GM15510 (cell line): ENCODE data around the gene DNAJC4.

ENCODE experiments used
- POLR2A ChIP-seq: IDR thresholded peaks from 3 replicates; pipeline ENCODE4 v1.6.1; 2011; ENCODE audit warnings: borderline replicate concordance; ENCODE audit not compliant: insufficient read length; ENCODE audit errors: extremely low read depth

The DNAJC4 gene

DNA sequence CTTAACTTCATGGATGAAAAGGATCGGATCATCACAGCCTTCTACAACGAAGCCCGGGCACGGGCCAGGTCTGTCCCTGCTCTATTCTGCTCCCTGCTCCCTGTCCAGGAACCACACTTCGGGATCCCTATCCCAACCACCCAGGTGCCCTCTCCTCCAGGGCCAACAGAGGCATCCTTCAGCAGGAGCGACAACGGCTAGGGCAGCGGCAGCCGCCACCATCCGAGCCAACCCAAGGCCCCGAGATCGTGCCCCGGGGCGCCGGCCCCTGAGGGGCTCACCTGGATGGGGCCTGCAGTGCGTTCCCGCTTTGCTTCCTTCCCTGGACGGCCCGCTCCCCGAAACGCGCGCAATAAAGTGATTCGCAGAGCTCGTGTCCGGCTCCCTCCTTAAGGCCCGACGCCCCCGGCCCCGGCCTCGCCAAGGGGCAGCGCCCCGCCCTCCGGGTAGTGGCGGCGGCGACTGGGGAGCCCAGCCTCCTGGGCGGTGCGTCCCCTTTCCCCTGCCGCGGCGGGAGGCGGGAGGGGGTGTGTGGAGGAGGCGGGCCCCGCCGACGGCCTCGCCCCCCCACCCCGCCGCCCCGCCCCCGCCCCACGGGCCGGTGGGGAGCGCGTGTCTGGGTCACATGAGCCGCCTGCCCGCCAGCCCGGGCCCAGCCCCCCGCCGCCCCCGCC is 3.7 kb downstream of the DNAJC4 start, which contains the start of gene VEGFB:
VEGFB (plus strand) TSS at position 672 of the 674 bp plus-strand sequence. CDS start 250 bp downstream, outside the sequence.
- peak; percentile 39 for TF ChIP-seq POLR2A

DNA sequence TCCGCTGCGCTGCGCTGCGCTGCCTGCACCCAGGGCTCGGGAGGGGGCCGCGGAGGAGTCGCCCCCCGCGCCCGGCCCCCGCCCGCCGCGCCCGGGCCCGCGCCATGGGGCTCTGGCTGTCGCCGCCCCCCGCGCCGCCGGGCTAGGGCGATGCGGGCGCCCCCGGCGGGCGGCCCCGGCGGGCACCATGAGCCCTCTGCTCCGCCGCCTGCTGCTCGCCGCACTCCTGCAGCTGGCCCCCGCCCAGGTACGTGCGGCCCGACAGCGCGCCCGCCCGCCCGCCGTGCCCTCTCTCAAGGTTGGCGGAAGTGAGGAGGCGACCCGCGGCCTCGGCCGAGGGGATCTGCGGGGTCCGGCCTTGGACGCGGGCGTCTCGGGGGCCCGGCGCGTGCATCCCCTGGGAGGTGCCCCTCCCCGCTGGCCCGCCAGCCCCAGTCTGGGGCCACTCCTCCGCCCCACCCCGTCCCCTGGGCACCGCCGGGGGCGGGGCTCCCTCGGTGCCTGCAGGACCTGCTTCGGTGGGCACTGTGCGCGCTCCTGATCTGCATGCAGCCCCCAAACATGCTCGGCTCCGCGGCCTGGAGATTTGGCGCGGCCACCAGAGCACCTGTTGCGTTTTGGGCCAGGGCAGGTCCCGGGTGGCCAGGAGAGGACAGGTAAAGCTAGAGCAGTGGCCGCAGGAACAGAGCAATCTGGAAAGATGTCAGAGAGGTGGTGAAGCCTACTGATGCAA is 4.5 kb downstream of the DNAJC4 start:
- peak; percentile 44 for TF ChIP-seq POLR2A

DNA sequence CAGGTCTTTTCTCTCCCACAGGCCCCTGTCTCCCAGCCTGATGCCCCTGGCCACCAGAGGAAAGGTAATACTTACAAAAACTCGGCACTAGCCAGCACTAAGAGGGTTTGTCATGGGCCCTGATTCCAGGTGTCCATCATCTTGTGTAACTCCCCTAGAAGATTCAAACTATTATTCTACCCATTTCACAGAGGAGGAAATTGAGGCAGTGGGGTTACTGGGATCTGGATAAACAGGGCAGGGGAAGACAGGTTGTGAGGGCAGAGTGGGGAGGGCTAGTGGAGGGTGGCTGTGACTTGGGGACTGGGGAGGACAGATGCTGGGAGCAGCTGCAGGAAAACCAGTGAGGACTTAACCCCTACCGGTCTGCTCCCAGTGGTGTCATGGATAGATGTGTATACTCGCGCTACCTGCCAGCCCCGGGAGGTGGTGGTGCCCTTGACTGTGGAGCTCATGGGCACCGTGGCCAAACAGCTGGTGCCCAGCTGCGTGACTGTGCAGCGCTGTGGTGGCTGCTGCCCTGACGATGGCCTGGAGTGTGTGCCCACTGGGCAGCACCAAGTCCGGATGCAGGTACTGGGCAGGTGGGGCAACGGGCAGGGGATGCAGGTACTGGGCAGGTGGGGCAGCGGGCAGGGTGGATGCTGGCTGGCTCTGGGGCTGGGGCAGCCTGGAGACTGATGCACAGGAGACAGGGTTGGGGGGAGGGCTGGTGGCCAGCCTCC is 5.3 kb downstream of the DNAJC4 start:
- no peak for TF ChIP-seq POLR2A

DNA sequence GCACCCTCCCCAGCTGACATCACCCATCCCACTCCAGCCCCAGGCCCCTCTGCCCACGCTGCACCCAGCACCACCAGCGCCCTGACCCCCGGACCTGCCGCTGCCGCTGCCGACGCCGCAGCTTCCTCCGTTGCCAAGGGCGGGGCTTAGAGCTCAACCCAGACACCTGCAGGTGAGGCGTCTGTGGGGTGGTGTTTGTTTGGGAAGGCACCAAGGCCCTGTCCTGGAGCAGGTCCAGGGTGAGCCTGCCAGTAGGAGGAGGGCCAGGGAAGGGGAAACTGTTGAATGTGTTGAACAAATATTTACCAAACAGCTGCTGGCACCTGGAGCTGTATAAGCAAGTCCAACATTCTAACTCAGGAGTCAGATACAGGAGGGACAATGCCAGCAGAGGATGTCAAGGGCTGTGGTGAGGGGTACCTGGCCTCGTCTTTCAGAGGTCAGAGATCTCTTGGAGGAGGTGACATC is 7.2 kb downstream of the DNAJC4 start:
- no peak for TF ChIP-seq POLR2A

DNA sequence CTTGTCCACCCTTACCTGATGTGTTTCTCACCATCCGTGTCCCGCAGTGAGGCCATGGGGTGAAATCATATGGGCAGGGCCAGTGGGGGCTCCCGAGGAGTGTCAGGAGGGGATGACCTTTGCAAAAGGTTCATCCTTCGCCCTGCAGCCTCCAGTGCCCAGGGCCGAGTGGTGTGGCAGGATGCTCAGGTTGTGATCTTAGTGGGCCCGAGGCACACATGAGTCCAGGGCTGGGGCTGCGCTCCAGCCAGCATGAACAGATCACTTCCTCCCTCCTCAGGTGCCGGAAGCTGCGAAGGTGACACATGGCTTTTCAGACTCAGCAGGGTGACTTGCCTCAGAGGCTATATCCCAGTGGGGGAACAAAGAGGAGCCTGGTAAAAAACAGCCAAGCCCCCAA is 7.7 kb downstream of the DNAJC4 start:
- no peak for TF ChIP-seq POLR2A

DNA sequence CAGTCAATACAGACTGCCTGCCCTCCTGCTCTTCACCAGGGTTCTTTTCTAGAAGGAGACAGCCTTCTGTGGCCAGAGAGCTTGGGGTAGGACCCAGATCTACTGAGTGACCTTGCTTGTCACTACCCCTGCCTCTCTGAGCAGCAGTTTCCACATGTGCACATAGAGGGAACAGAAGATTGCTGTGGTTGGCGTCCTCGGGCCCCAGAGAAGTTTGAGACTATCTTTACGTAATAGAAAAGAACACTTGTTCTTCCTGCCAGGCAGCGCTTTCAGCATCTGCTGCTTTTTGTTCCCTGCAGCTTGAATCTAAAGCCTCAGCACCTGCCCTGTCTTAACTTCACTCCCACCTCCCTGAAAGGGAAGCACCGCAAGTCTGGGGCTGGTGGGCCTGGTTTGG is 8.7 kb downstream of the DNAJC4 start:
- no peak for TF ChIP-seq POLR2A

DNA sequence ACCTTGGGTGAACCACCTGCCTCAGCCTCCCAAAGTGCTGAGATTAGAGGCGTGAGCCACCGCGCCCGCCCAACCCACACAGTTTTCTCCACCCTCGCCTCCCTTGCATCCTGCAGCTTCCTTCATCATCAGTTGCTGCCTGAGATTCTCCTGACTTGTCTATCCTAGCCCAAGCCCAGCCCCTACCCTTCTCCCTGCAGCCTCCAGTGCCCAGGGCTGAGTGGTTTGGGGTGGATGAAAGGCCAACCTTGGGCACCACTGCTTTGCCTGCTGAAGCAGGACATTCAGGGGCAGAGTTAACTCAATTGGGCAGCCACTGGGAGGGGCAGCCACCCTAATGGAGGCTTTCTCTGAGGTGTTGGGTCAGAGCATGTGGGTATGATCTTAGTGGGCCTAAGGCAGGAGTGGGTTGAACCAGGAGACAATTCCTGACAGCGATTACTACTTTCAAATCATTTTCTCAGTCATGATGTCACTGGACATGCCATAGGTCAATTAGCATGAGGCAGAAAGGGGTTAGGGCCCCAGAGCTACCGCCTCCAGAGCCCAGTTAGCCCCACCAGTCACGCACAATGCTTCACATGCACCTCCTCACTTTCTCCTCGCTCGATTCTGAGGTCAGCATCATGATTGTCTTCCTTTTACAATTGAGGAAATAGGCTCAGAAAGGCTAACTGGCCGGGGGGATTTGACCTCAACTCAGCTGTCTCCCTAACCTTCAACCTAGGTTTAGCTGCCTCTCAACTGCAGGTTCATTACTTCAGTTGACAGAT is 9.5 kb downstream of the DNAJC4 start:
- no peak for TF ChIP-seq POLR2A

DNA sequence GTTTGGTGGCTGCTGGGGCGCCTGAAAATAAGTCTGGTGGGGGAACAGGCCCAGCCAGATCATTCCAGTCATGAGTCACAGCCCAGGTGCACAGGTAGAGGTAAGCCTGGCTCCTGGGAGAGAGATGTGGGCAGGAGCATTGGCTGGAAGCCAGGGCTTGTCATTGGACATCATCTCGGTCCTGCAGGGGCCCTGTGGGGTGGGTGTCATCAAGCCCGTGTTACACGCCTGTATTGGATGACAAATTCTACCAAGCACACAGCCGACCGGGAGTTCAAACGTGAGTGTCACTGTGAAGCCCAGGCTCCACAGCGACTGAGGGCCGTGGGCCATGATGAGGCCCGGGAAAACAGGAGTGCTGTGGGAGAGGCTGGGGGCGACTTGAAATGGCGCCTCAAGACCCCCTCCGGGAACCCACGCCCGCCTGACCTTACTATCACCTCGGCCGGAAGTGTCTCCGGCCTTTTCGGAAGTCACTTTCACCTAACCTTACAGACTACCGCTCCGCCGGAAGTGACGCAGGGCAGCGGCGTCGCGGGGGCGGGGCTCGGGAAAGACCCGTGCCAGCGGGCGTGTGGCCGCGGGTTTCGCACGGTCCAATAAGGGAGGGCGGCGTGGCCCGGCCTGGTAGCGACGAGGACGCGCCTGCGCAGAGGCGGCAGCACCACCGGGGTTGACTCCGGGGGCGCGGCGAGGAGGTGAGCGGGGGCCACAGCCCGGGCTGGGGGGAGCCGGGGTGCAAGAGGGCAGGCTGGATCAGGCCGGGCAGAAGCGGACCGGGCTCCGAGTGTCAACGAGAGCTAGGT is 10.3 kb downstream of the DNAJC4 start, which contains the start of gene FKBP2:
FKBP2 (plus strand) TSS at position 661 of the 806 bp plus-strand sequence. CDS start 1,293 bp downstream, outside the sequence.
- TF ChIP-seq POLR2A, result peak; percentile 92

DNA sequence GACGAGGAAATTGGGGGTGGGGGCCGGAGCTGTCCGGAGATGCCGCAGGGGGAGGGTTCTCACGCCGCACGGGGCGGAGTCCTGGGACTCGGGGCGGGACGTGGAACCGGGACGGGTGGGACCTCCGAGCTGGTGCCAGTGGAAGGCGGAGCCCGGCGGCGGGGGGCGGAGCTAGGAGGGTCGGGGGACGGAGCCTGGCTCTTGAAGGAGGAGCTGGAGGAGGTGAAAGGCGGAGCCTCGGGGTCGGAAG is 10.8 kb downstream of the DNAJC4 start:
- TF ChIP-seq POLR2A, result no peak

DNA sequence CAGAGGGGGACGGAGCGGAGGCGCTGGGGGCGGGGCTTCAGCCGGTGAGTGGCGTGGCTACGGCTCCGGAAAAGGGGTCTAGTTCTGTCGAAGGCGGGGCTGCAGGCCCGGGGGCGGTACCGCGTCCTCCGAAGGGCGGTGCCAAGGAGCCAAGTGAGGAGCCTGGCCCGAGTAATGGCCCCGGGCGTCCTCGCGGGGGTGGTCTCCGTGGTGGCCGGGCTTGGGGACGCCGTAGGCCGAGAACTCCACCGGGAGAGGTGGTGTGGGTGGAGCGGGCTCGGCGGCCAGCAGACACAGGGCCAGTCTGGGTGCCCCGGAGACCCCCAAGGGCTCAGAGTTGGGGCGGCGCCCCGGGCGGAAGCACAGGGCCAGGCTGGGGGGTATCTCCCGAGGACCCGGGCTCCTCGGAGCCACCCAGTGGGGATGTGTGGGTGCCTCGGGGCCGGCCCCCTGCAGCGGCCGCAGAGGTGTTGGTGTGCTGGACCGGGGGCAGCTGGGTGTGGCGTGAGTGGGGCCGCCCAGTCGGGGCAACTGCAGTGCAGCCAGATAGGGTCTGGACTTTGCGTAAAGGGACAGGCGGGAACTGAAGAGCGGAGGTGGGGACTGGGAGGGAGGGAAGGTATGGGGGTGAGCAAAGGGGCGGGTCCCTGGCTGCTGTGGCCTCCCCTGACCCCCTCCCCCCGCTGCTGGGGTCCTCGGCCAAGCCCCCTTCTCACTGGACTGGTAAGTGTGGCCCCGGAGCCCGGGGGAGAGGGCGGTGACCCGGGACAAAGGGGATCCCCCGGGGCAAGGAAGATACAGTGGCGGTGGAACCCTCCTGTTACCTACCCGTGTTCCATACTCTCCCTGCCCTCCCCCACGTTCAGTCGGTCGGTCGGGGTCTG is 11.4 kb downstream of the DNAJC4 start:
- peak; percentile 70 for TF ChIP-seq POLR2A

DNA sequence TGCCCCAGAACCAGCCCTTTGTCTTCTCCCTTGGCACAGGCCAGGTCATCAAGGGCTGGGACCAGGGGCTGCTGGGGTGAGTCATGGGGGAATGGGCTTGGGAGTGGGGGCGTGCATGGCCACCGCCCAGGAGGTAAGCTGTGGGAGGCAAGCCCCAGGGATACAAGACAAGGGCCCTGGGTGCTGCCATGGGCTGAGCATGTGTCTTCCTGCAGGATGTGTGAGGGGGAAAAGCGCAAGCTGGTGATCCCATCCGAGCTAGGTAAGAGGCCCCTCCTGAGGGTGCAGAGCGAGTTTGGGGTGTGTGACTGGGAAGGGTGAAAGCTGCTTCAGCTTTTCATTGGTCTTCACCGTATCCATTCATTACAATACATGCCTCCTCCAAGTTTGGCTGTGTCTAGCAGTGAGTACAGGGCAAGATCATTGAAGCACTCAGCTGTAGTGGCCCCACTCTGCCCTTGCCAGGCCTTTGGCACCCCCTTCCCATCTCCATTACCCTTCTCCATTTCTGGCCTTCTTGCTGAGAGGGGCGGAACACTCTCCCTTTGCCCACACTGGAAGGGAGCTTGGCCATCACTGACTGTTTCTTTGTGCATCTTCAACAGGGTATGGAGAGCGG is 13.0 kb downstream of the DNAJC4 start:
- peak; percentile 2 for TF ChIP-seq POLR2A

DNA sequence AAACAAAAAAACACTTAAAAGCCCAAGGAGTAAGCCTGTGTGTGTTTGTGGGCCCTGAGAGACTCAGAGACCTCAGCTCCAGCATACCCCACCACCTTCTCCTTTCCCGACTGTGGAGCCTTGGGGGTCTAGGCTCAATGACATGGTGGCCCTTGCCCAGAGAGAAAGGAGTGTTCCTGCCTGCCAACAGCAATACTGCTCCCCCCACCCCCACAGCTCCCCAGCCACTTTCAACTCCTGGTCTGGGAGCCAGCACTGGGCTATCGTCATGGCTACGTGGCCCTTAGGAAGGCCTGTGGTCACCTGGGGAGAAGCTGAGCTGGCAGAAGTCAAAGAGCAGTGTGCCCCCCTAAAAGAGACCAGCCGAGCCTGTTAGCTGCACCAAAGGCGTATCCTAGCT is 13.8 kb downstream of the DNAJC4 start:
- TF ChIP-seq POLR2A, result no peak

DNA sequence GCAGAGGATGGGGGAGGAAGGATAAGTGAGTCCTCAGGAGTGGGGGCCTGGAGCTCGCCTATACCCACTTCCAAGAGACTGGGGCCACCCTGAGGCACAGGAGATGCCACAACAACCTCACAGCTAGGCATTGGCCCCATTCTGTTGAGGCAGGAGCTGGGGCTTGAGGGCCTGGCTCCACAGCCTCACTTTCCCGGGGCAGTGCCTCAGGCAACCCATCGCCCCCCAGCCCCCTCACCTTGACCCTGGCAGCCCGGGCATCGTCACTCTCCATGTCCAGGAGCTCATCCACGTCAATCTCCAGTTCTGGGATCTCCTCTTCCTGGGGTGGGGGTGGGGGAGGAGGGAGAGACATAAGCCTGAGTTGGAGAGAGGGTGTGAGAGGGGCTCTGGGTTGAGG is 14.6 kb downstream of the DNAJC4 start:
- TF ChIP-seq POLR2A, result peak; percentile 24
